ENCODE data around the gene CSDE1.
A peak's percentile ranks its signal among the peaks of the same experiment; 100 is the strongest.

Gene CSDE1

DNA sequence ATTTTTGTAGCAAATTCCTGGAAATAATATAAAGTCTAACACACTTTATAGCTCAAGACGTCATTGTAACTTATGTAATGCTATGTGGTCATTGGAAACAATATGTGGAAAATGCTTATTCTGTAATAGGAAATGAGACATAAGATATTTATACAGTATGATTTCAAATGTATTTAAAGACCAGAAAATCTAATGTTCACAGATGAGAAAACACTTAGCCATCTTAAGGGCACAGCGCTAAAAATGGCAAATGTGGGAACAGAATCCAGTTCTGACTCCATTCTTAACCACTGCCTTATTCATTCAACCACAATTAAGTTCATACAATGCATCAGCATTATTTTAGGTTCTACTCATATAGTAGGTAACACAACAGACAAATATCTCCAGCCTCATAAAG lies 12.5 kb downstream of the CSDE1 start:
- Histone ChIP-seq H3K4me1 (ENCODE audit: insufficient read depth, low read length, poor library complexity, severe bottlenecking) (peaks cover 16% of the 10 kb centered on the region), H3K4me3 (ENCODE audit: low read length, poor library complexity, severe bottlenecking) (no peak overlapping the region), H3K9me3 (ENCODE audit: insufficient read depth, low read depth, low read length) (no peaks in the 10 kb centered on the region), H3K36me3 (ENCODE audit: insufficient read depth, low read length) (peaks cover 96% of the 10 kb centered on the region), H3K4me2 (ENCODE audit: low read depth, low read length, poor library complexity, severe bottlenecking) (peak overlapping the region; percentile 47), H3F3A (ENCODE audit: low read depth) (no peaks in the 10 kb centered on the region), H3K27me3 (ENCODE audit: insufficient read depth, low read length, poor library complexity, severe bottlenecking) (no peaks in the 10 kb centered on the region), H4K20me1 (ENCODE audit: insufficient read depth, low read length, poor library complexity, severe bottlenecking) (peaks cover 100% of the 10 kb centered on the region), H3K9me2 (replicated peaks; ENCODE audit: low read depth, low read length) (no peaks in the 10 kb centered on the region), H3K9ac (ENCODE audit: low read depth, low read length, poor library complexity, severe bottlenecking) (no peak overlapping the region), H2AFZ (ENCODE audit: low read length) (no peak overlapping the region), H3K79me2 (ENCODE audit: insufficient read depth, low read length) (peaks cover 100% of the 10 kb centered on the region)
- TF ChIP-seq, protein P1, sequence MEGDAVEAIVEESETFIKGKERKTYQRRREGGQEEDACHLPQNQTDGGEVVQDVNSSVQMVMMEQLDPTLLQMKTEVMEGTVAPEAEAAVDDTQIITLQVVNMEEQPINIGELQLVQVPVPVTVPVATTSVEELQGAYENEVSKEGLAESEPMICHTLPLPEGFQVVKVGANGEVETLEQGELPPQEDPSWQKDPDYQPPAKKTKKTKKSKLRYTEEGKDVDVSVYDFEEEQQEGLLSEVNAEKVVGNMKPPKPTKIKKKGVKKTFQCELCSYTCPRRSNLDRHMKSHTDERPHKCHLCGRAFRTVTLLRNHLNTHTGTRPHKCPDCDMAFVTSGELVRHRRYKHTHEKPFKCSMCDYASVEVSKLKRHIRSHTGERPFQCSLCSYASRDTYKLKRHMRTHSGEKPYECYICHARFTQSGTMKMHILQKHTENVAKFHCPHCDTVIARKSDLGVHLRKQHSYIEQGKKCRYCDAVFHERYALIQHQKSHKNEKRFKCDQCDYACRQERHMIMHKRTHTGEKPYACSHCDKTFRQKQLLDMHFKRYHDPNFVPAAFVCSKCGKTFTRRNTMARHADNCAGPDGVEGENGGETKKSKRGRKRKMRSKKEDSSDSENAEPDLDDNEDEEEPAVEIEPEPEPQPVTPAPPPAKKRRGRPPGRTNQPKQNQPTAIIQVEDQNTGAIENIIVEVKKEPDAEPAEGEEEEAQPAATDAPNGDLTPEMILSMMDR (conservative IDR thresholded peaks at IDR 0.05; ENCODE audit: low read length): no peak
- no peak for TF ChIP-seq EZH2phosphoT487 (IDR thresholded peaks at IDR 0.05; ENCODE audit: borderline replicate concordance)

DNA sequence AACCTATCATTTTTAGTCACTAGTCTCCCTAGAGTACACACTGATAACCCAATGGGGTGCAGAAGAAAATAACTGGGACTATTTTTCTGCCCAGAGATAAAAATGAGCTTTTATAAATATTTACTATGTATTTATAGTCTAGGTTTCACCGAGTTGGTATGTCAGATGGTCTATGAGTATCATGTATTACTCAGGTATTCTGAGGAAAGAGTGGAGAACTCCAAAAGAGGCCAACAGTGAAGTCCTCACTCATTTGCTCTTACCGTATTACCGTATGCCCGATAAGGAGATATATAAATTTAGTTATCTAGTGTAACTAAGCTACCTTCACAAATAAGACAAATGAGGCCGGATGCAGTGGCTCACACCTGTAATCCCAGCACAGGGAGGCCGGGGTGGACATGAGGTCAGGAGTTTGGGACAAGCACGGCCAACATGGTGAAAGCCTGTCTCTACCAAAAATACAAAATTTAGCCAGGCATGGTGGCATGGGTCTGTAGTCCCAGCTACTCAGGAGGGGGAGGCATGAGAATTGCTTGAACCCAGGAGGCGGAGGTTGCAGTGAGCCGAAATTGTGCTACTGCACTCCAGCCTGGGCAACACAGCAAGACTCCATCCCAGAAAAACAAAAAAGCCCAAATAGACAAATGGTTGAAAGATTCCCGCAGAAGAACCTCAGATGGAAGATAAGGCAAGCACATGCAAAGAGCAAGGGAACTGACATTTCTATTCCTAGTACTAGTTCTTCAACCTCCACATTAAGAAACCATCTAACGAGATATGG lies 15.6 kb downstream of the CSDE1 start:
- H3K9ac ChIP-seq (ENCODE audit: low read depth, low read length, poor library complexity, severe bottlenecking): no peak overlapping the region
- no peaks in the 10 kb centered on the region for H3K27me3 ChIP-seq (ENCODE audit: insufficient read depth, low read length, poor library complexity, severe bottlenecking)
- H3K36me3 ChIP-seq (ENCODE audit: insufficient read depth, low read length): peaks cover 86% of the 10 kb centered on the region
- no peaks in the 10 kb centered on the region for H3K9me2 ChIP-seq (replicated peaks; ENCODE audit: low read depth, low read length)
- peaks cover 15% of the 10 kb centered on the region for H3K4me1 ChIP-seq (ENCODE audit: insufficient read depth, low read length, poor library complexity, severe bottlenecking)
- no peaks in the 10 kb centered on the region for H3K9me3 ChIP-seq (ENCODE audit: insufficient read depth, low read depth, low read length)
- TF ChIP-seq, protein P1 (conservative IDR thresholded peaks at IDR 0.05; ENCODE audit: low read length): no peak
- no peak for TF ChIP-seq EZH2phosphoT487 (IDR thresholded peaks at IDR 0.05; ENCODE audit: borderline replicate concordance)
- peaks cover 90% of the 10 kb centered on the region for H4K20me1 ChIP-seq (ENCODE audit: insufficient read depth, low read length, poor library complexity, severe bottlenecking)
- H3K4me2 ChIP-seq (ENCODE audit: low read depth, low read length, poor library complexity, severe bottlenecking): no peak overlapping the region
- H2AFZ ChIP-seq (ENCODE audit: low read length): no peak overlapping the region
- H3F3A ChIP-seq (ENCODE audit: low read depth): no peaks in the 10 kb centered on the region
- peaks cover 86% of the 10 kb centered on the region for H3K79me2 ChIP-seq (ENCODE audit: insufficient read depth, low read length)
- H3K4me3 ChIP-seq (ENCODE audit: low read length, poor library complexity, severe bottlenecking): no peak overlapping the region

DNA sequence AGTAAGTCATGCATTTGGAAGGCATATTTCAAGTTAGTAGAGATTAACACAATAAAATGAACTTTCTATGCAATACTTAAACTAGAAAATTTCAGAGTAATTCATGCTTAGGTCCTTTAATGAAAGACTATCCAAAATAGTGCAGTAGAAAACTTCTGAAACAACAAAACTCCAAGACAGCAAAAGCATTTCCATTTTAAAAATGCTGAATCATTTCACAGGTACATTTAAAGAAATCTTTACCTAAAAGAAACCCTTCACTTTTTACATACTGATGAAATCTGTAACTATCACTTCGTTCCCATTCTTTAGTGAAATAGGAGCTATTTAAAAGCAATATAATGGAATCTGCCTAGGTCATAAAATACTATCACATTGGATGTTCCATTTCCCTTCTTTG lies 17.5 kb downstream of the CSDE1 start:
- no peak overlapping the region for H3K4me3 ChIP-seq (ENCODE audit: low read length, poor library complexity, severe bottlenecking)
- TF ChIP-seq, protein P1 (conservative IDR thresholded peaks at IDR 0.05; ENCODE audit: low read length): no peak
- H4K20me1 ChIP-seq (ENCODE audit: insufficient read depth, low read length, poor library complexity, severe bottlenecking): peaks cover 83% of the 10 kb centered on the region
- no peak overlapping the region for H2AFZ ChIP-seq (ENCODE audit: low read length)
- no peaks in the 10 kb centered on the region for H3K27me3 ChIP-seq (ENCODE audit: insufficient read depth, low read length, poor library complexity, severe bottlenecking)
- peaks cover 67% of the 10 kb centered on the region for H3K79me2 ChIP-seq (ENCODE audit: insufficient read depth, low read length)
- no peaks in the 10 kb centered on the region for H3K9me3 ChIP-seq (ENCODE audit: insufficient read depth, low read depth, low read length)
- H3K9ac ChIP-seq (ENCODE audit: low read depth, low read length, poor library complexity, severe bottlenecking): no peak overlapping the region
- peaks cover 6% of the 10 kb centered on the region for H3K4me1 ChIP-seq (ENCODE audit: insufficient read depth, low read length, poor library complexity, severe bottlenecking)
- H3K36me3 ChIP-seq (ENCODE audit: insufficient read depth, low read length): peaks cover 86% of the 10 kb centered on the region; the same call in 1 of the 2 replicates
- no peak overlapping the region for H3K4me2 ChIP-seq (ENCODE audit: low read depth, low read length, poor library complexity, severe bottlenecking)
- H3F3A ChIP-seq (ENCODE audit: low read depth): no peaks in the 10 kb centered on the region
- no peaks in the 10 kb centered on the region for H3K9me2 ChIP-seq (replicated peaks; ENCODE audit: low read depth, low read length)
